ENCODE results near the gene HDGFL2.

HDGFL2 gene

DNA sequence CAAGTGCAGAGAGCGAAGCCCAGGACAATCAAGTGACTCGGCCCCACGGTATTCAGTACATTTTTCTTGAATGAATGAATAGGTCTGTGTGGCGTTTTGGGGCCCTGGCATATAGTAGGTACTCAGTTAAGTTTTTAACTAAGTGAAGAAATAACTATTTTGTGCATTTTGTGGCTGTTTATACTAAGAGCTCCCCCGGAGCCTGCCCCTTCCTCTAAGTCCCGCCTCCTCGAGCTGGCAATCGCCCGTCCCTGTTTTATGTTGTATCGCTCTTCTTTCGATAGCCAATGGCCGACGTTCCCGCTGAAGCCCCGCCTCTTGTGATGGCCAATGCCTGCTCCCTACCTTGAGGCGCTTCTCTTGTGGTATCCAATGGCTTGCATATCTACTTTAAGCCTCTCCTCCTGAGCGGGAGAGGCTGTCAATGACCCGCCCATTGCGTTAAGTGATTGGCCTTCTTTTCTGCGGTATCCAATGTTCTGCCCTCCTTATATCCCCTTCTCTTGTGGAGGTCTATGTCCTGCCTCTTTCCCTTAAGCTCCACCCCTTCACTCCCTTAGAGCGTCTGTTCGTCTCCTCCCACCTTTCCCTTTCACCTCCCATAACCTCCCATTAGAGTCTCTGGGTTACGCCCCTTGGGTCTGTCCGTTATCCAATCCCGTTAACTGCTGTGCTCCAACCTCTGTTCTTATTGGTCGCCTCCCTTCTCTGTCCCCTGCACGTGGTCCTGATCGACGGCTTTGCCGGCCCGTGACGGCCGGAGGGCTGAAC, 509 bp upstream of the HDGFL2 start:
- TF ChIP-seq, protein P1, sequence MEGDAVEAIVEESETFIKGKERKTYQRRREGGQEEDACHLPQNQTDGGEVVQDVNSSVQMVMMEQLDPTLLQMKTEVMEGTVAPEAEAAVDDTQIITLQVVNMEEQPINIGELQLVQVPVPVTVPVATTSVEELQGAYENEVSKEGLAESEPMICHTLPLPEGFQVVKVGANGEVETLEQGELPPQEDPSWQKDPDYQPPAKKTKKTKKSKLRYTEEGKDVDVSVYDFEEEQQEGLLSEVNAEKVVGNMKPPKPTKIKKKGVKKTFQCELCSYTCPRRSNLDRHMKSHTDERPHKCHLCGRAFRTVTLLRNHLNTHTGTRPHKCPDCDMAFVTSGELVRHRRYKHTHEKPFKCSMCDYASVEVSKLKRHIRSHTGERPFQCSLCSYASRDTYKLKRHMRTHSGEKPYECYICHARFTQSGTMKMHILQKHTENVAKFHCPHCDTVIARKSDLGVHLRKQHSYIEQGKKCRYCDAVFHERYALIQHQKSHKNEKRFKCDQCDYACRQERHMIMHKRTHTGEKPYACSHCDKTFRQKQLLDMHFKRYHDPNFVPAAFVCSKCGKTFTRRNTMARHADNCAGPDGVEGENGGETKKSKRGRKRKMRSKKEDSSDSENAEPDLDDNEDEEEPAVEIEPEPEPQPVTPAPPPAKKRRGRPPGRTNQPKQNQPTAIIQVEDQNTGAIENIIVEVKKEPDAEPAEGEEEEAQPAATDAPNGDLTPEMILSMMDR (IDR thresholded peaks at IDR 0.05; ENCODE audit: low read depth, low read length, missing control alignments) = no peak
- H3K4me3 ChIP-seq (replicated peaks; ENCODE audit: low read depth, low read length) = peak overlapping the region; percentile 63
- peak; percentile 100 for DNase-seq (ENCODE audit: extremely low read depth, low read depth)

DNA sequence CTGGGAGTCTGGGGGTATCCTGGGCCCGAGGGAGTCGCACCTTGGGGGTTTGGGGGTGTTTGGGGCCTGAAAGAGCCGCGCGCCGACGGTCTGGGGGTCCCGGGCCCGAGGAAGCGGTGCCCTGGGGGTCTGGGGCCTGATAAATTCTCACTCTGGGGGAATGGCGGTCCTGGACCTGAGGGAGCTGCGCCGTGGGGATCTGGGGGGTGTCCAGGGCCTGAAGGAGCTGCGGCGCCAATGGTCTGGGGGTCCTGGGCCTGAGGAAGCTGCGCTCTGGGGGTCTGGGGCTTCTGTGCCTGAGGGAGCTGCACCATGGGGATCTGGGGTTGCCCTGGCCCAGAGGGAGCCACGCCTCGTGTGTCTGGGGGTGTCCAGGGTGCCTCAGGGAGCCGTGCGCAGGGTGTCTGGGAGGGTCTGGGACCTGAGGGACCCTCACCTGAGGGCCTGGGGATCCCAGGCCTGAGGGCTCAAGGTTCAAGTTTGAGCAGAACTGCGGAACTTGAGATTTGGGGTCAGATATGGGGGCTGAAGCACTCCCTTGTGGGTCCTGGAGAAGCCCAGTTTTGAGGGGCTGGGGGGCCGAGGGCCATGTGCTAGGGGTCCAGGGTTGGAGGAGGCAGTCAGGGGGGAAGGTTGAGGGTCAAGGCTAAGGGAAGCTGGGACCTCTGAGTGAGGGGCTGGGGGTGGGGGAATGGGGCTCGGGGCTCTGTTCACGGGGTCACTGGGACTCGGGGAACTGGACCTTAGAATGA, 1.1 kb downstream of the HDGFL2 start:
- DNase-seq (ENCODE audit: extremely low read depth, low read depth) = no peak
- TF ChIP-seq, protein P1 (IDR thresholded peaks at IDR 0.05; ENCODE audit: low read depth, low read length, missing control alignments) = no peak
- peak overlapping the region; percentile 91 for H3K4me3 ChIP-seq (replicated peaks; ENCODE audit: low read depth, low read length)

DNA sequence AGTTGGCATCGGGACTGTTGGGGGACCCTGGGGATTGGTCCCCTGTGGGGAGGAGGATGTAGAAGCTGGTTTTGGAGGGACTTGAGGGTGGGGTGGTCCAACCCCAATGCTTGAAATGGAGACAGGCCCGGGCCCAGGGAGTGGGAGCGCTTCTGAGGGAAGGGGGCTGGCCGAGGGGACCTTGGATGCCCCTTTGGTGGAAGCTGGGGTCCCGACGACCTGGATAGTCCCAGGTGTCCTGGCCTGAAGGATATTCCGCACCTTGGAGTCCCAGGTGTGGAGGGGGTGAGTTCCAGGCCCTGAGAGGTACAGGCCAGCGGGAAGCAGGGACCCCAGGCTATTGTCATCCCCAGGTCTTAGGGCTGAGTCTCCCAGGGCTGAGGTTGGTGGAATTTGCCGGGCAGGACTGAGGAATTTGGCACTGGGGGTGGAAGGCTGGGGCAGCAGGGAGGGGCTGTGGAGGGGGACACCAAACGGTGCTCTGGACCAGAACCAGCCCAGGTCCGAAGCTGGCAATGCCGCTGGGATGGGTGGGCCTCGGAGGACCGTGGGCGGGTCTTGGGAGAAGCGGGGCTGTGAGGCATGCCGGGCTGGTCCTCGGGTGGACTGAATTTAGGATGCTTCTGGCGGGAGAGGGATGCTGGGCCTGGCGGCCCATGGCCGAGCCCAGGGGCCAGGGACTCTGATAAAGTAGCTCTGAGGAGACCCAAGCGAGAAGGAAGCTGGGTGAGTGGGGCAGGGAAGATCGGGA, 1.8 kb downstream of the HDGFL2 start:
- no peak for DNase-seq (ENCODE audit: extremely low read depth, low read depth)
- peak overlapping the region; percentile 91 for H3K4me3 ChIP-seq (replicated peaks; ENCODE audit: low read depth, low read length)
- TF ChIP-seq, protein P1 (IDR thresholded peaks at IDR 0.05; ENCODE audit: low read depth, low read length, missing control alignments) = no peak

DNA sequence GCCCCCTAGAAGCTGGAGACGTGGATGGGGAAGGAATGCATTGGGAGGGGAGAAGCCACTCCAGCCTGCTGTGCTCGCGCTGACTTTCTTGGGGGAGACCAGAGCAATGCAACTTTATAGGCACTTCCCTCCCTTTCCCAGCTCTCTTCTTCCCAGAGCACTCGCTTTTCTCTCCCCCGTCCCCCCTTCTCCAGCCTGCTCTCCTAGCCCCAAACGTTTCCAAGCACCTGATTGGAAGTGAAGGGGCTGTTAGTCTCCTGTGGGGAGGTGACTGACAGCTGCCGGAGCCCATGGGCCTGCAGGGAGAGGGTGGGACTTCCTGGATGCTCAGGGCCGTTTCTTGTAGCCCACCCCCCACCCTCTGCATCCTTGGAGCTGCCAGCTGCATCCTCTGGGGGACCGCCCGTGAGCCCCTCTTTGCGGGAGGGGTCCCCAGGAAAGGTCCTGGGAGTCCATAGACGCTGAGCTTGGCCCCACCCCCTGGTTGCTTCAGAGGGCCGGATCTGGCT, 2.5 kb downstream of the HDGFL2 start:
- TF ChIP-seq, protein P1 (IDR thresholded peaks at IDR 0.05; ENCODE audit: low read depth, low read length, missing control alignments) = no peak
- H3K4me3 ChIP-seq (replicated peaks; ENCODE audit: low read depth, low read length) = peak overlapping the region; percentile 91
- DNase-seq (ENCODE audit: extremely low read depth, low read depth) = no peak

DNA sequence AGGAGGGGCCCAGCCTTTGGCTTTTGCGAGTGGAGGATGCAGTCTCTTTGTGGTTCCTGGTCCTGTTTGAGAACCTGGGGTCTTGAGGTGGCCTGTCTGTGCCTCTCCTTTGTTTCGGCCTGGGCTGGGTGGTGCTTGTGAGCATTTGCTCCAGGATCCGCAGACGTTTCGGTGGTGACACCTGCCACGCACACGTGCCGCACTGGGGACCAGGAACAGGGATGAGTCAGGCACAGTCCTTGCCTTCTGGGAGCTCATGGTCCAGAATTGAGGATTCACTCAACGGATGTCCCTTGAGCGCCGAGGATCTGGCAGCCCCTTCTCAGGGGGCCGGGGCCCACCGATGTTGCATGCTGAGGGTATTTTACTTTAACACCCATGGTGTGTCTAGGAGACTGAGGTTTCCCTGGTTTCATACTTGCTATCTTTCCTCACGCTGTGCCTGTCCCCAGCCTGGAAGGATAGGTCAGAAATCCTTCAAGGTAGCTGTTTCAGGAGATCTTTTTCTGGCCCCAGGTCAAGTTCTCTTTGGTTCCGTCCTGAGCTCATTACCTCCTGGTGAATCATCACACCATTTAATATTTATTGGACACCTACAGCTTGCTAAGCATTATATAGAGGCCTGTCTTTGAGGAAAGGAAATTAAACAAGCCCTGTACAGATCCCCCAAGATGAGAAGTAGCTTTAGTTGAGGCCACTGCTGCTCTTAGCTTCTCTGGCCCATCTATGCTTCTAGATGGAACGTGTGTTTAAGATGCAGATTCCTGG, 5.1 kb downstream of the HDGFL2 start:
- TF ChIP-seq, protein P1 (IDR thresholded peaks at IDR 0.05; ENCODE audit: low read depth, low read length, missing control alignments) = no peak
- no peak for DNase-seq (ENCODE audit: extremely low read depth, low read depth)
- no peak overlapping the region for H3K4me3 ChIP-seq (replicated peaks; ENCODE audit: low read depth, low read length)
